NOMO-1 (cell line): ENCODE measurements around the gene DMD.
"Not testable (repeated sequence)": the region's sequence is repeated elsewhere in the genome, so short reads cannot be mapped to it uniquely, and the experiment has no call there.

Source experiments
- DNase-seq, 2 experiments: peaks; one replicate each; lab custom pipeline; 2025; ENCODE audit not compliant: unreplicated experiment in 2 of 2; lab: John Stamatoyannopoulos, UW

The DMD gene

DNA sequence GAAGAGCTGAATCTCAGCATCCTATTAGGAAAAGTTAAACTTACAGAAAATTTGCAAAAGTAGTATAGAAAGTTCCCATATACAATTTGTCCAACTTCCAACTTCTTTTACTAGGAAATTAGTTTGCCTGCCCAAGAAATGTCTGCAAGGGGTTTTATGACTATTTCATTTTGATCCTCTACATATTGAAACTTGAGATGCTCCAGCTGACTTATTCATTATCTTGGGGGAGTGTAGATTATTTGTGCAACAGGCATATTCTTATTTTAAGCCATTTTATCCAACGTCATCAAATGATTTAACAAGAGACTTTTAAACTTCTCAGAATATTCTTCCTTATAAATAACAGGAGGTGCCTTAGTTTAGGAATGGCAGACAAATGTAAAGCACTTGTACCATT is 1822.4 kb downstream of the DMD start:
- DNase-seq, result no peak

GRCh38 chrX:31384471-31384870 is 1826.9 kb downstream of the DMD start:
- DNase-seq, result no peak

DNA sequence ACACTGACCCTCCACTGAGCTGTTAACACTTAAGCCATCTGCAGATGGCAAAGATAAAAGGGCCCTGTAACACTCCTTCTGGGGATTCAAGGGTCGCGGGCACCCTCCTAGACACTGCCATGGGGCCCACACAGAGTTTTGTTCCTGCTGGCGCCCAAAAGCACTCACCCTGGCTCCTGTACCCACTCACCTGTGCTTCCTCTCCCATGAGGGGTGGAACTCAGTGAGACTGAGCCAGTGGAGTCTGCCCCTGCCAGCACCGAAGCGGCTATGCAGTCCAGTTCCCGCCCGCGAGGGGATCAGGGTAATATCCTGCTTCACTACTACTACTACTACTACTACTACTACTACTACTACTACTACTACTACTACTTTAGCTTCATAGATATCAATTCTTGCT is 1827.4 kb downstream of the DMD start:
- DNase-seq, result no peak

DNA sequence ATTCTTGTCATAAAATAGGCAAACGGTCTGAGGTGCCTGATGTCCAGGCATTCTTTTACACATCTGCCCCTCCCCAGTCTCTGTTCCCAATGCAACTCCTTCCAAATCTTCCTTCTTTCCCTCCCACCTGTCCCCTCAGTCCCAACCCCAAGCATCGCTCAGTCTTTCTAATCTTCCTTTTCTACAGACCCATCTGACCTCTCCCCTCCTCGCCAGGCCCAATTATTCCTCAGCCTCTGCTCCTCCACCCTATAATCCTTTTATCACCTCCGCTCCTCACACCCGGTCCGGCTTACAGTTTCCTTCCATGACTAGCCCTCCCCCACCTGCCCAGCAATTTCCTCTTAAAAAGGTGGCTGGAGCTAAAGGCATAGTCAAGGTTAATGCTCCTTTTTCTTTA is 1832.4 kb downstream of the DMD start:
- DNase-seq, result not testable (repeated sequence)

DNA sequence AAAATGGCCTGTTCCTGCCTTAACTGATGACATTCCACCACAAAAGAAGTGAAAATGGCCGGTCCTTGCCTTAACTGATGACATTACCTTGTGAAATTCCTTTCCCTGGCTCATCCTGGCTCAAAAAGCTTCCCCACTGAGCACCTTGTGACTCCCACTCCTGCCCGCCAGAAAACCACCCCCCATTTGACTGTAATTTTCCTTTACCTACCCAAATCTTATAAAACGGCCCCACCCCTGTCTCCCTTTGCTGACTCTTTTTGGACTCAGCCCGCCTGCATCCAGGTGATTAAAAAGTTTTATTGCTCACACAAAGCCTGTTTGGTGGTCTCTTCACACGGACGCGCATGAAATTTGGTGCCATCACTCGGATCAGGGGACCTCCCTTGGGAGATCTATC is 1833.5 kb downstream of the DMD start:
- not testable (repeated sequence) for DNase-seq

DNA sequence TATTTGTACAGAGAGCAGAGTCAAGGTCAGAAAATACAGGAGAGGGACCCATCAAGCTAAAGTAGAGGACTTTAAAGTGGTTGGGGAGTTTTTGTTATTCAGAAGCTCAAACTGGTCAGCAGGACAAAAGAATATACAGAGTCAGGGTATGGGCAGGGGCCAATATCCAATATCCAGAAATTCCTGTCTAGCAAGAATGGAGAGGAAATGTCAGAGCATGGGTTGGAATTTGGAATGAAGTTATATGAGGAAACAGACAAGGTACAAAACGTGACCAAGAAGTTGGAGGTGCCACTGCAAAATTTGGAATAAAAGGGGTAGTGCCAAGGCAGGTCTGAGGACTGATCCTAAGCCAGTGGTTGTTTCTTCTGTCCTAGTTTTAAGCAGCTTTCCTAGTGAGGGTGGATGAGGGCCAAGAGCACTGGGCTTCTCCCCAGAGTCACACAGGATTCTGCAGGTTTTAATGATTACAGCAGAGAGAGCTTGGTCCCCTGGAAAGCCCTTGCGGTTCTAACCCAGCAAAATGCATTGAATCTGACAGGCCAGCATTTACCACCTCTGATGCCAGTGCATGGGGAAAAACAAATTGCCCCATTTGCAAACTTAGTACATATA is 1834.8 kb downstream of the DMD start:
- no peak for DNase-seq

DNA sequence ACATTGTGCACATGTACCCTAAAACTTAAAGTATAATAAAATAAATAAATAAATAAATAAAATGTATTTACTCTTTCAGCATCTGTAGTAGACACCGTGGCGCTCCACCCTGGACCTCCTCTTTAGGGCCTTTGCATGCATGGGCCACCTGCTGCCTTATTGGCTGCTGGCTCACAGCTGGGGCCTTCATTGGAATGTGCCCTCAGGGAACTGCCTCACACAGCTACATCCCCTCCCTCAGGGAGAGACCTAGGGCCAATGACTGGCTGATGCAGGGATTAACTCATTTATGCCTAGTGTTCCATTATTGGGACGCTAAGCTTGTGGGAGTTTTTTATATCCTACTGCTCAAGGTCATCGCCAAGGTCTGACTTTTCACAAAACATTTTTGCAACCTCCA is 1836.6 kb downstream of the DMD start:
- no peak for DNase-seq

DNA sequence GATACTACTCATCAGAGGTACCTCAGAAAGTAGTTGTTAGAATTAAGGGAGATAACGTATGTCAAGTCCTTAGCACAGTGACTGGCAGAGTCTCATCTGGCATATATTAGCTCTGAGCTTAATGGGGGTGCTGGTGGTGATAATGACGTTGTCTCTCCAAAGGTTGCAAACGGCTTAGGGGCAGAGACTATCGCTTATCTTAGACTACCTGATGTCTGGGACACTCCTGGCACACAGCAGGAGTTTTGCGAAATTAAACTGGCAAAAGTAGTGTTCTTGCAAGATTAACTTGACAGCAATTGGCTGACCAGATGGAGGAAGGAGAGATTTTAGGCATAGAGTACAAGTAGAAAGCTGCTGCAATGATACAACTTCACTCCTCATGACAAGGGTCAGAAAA is 1839.4 kb downstream of the DMD start:
- no peak for DNase-seq

- no peak for DNase-seq
These were observed 1843.5 kb downstream of the DMD start for GRCh38 chrX:31367816-31368215.

GRCh38 chrX:31366041-31366440 is 1845.3 kb downstream of the DMD start:
- no peak for DNase-seq

GRCh38 chrX:31356275-31357212 is 1854.8 kb downstream of the DMD start:
- DNase-seq, result no peak

- DNase-seq, result no peak
These were observed 1856.0 kb downstream of the DMD start for GRCh38 chrX:31355206-31355955.

- no peak for DNase-seq
These were observed 1858.3 kb downstream of the DMD start for GRCh38 chrX:31353095-31353494.

GRCh38 chrX:31350808-31351074 is 1860.6 kb downstream of the DMD start:
- no peak for DNase-seq

DNA sequence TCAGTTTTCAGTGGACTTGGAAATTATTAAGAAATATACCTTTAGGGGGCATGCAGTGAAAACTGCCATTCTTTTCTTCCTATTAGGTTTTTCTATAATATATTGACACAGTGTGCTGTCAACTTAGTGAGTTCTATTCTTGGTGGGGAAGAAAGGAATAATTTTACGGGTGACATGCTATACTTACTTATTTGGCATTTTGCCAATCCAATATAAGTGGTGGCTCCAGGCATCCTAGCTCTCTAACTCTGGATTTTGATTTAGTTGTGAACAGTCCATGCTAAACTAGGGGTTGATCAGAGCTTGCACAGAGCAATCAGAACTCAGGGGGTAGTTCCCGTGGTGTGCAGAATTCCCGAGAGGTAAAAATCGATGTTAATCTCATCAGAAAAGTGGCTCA is 1861.8 kb downstream of the DMD start:
- DNase-seq, result no peak

DNA sequence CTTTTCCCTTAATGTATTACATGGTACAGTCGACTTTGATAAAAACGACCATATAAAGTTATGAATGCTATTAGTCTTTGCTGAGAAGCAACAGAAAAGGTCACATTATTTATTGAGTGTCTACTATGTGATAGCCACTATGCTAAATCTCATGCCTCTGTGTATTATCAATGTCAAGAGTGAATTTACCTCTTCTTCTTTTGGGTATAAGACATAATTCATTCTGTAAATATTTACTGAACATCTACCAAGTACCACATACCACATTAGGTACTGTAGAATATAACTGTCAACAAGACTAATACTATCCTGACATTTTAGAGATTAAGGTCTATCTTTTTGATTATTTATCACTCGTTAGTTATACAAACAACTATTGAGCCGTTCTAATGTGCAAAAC is 1870.8 kb downstream of the DMD start:
- no peak for DNase-seq

- no peak for DNase-seq
These were observed 1872.4 kb downstream of the DMD start for GRCh38 chrX:31338991-31339350.

- DNase-seq, result no peak
These were observed 1874.0 kb downstream of the DMD start for GRCh38 chrX:31337332-31337731.

DNA sequence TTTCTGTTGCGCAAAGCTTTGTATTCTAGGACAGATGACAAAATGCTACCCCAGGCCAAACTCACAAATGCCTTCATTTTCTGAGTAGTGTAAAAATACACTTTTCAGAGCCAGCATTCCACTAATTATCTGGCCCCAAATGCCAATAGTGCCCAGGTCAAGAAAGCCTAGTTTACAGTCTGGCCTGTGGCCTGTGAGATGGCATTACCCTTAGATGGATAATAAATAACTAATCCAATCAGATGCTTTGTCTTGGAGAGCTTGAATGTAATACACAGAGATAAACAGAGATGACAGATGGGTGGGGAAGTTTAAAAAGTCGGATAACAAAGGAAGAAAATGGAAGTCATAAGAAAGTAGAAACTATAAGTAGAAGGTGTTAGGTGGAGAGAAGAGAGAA is 1874.9 kb downstream of the DMD start:
- no peak for DNase-seq

GRCh38 chrX:31334997-31335396 is 1876.4 kb downstream of the DMD start:
- no peak for DNase-seq

GRCh38 chrX:31333165-31333831 is 1878.1 kb downstream of the DMD start:
- DNase-seq, result no peak
